GM10847 (cell line): ENCODE results near the gene MMRN1.

Source experiments
- POLR2A ChIP-seq: IDR thresholded peaks from 2 replicates; pipeline ENCODE4 v1.6.1; 2011; ENCODE audit not compliant: insufficient read length; ENCODE audit errors: extremely low read depth

Gene MMRN1

GRCh38 chr4:89954906-89955695, 60.4 kb downstream of the MMRN1 start:
- no peak for TF ChIP-seq POLR2A

GRCh38 chr4:89957046-89957926, 62.6 kb downstream of the MMRN1 start:
- no peak for TF ChIP-seq POLR2A

- no peak for TF ChIP-seq POLR2A
These were observed 87.2 kb downstream of the MMRN1 start for GRCh38 chr4:89981789-89982334.

- no peak for TF ChIP-seq POLR2A
These were observed 93.6 kb downstream of the MMRN1 start for GRCh38 chr4:89988268-89988667.

- TF ChIP-seq POLR2A = no peak
These were observed 98.1 kb downstream of the MMRN1 start for GRCh38 chr4:89992744-89993143.

GRCh38 chr4:89994176-89994873, 99.7 kb downstream of the MMRN1 start:
- TF ChIP-seq POLR2A = no peak

- TF ChIP-seq POLR2A = no peak
These were observed 100.4 kb downstream of the MMRN1 start for GRCh38 chr4:89995006-89995405.

GRCh38 chr4:89995814-89996213, 101.2 kb downstream of the MMRN1 start:
- no peak for TF ChIP-seq POLR2A

GRCh38 chr4:89997171-89997704, 102.6 kb downstream of the MMRN1 start:
- no peak for TF ChIP-seq POLR2A

- TF ChIP-seq POLR2A = no peak
These were observed 103.9 kb downstream of the MMRN1 start for GRCh38 chr4:89998469-89999011.

GRCh38 chr4:90001023-90001422, 106.4 kb downstream of the MMRN1 start:
- no peak for TF ChIP-seq POLR2A

- no peak for TF ChIP-seq POLR2A
These were observed 107.9 kb downstream of the MMRN1 start for GRCh38 chr4:90002441-90003062.
